WI38 (cell line): ENCODE measurements around the gene NEURL3.

Source experiments
- H3K4me3 ChIP-seq: 2 replicates; pipeline ENCODE4 v1.5.1; 2011; ENCODE audit warnings: low read depth, mild to moderate bottlenecking, control low read depth, low read length
- CTCF ChIP-seq: IDR thresholded peaks from 2 replicates; pipeline ENCODE4 v1.5.1; 2012; ENCODE audit warnings: low read depth, mild to moderate bottlenecking, control low read depth, low read length

NEURL3 gene

GRCh38 chr2:96449174-96449573 is 56.0 kb downstream of the NEURL3 start:
- no peak overlapping the region for H3K4me3 ChIP-seq
- no peak for TF ChIP-seq CTCF

GRCh38 chr2:96447726-96448125 is 57.4 kb downstream of the NEURL3 start:
- H3K4me3 ChIP-seq: no peak overlapping the region
- no peak for TF ChIP-seq CTCF
